Measurements from ENCODE around the gene MAFB.

The MAFB gene

DNA sequence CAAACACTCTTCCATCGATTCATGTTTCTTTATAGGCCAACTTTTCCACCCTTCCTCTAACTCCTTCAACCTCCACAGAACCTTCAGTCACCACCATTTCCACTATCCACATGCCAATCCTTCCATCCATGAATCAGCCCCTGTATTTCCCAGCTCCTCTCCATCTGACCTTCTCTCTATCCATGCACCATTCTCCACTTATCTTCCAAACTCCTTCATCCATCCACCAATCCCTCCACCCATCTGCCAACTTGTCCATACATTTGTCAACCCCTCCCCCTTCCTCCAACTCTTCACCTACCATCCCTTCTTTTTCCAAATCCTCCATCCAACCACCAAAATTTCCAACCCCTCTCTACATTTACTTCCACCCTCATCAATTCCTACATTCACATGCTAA, 49.9 kb downstream of the MAFB start:
- TF ChIP-seq, protein P1, sequence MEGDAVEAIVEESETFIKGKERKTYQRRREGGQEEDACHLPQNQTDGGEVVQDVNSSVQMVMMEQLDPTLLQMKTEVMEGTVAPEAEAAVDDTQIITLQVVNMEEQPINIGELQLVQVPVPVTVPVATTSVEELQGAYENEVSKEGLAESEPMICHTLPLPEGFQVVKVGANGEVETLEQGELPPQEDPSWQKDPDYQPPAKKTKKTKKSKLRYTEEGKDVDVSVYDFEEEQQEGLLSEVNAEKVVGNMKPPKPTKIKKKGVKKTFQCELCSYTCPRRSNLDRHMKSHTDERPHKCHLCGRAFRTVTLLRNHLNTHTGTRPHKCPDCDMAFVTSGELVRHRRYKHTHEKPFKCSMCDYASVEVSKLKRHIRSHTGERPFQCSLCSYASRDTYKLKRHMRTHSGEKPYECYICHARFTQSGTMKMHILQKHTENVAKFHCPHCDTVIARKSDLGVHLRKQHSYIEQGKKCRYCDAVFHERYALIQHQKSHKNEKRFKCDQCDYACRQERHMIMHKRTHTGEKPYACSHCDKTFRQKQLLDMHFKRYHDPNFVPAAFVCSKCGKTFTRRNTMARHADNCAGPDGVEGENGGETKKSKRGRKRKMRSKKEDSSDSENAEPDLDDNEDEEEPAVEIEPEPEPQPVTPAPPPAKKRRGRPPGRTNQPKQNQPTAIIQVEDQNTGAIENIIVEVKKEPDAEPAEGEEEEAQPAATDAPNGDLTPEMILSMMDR (IDR thresholded peaks at IDR 0.05; ENCODE audit: low read depth, low read length, missing control alignments) = no peak
- DNase-seq (ENCODE audit: extremely low read depth, low read depth) = no peak
- H3K4me3 ChIP-seq (replicated peaks; ENCODE audit: low read depth, low read length) = no peak overlapping the region

DNA sequence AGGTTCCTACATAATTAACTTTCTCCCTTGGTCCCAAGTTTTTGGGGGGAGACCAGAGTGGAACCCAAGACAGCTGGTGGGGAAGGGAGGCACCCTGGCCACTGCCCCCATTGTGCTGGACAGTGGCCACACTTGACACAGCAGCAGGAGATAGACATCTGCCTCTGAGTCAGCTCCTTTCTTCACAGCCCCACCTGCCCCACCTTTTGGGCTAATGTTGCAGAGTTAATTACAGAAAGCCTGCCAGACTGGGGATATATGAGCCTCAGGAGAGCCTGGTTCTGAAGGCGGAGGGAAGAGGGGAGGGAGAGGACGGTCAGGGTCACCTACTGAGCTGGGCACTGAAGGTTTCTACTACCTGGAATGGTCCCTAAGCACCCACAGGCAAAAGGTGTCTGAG, 50.6 kb downstream of the MAFB start:
- TF ChIP-seq, protein P1 (IDR thresholded peaks at IDR 0.05; ENCODE audit: low read depth, low read length, missing control alignments) = no peak
- no peak for DNase-seq (ENCODE audit: extremely low read depth, low read depth)
- no peak overlapping the region for H3K4me3 ChIP-seq (replicated peaks; ENCODE audit: low read depth, low read length)

DNA sequence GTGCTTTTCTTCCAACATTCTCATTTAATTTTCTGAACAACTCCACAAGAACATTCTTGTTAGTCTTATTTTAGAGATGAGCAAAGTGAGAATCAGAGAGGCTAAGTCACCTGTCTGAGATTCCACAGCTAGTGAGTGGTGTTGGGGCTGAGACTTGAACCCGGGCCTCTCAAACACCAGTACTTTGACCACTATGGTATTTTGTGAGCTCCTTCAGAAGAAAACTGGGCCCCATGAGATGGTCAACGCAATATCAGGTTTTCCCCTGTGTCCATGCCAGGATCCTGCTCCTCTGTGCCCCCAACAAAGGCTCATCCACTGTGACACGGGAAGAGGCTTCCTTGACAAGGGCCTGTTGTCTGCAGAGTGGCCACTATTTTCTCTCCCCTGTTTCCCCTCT, 51.9 kb downstream of the MAFB start:
- no peak overlapping the region for H3K4me3 ChIP-seq (replicated peaks; ENCODE audit: low read depth, low read length)
- no peak for DNase-seq (ENCODE audit: extremely low read depth, low read depth)
- TF ChIP-seq, protein P1 (IDR thresholded peaks at IDR 0.05; ENCODE audit: low read depth, low read length, missing control alignments) = no peak

DNA sequence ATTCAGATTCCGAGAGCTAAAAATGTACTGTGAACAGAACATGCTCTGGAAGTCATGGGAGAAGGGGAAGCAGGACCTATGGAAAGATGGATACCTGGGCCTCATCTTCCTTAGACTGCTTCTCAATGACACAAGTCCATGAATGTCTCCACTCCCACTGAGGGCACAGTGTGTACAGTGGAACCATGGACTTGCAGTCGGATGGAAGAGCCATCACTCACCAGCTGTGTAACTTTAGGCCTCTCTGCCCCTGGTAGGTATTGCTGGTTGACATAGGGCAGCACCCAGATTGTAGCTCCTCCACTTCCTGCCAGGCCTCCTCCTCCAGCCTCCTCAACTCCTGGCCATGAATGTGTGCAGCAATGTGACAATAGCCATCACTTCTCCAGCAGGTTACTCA, 52.5 kb downstream of the MAFB start:
- no peak for DNase-seq (ENCODE audit: extremely low read depth, low read depth)
- TF ChIP-seq, protein P1 (IDR thresholded peaks at IDR 0.05; ENCODE audit: low read depth, low read length, missing control alignments) = no peak
- no peak overlapping the region for H3K4me3 ChIP-seq (replicated peaks; ENCODE audit: low read depth, low read length)

DNA sequence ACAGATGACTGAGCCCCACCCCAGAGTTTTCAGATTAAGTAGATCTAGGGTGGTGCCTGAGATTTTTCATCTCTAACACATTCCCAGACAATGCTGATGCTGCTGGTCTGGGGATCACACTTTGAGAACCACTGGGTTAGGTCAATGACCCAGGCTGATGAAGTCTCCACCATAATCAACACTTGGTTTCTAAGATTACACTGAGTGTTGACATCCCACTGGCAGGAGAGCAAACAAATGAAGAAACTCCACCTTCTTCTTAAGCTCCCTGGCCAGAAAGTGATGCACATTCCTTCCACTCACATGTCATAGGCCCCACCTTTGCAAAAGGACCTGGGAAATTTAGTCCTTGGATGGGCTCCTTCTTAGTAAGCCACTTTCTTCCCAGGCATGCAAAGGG, 53.1 kb downstream of the MAFB start:
- no peak overlapping the region for H3K4me3 ChIP-seq (replicated peaks; ENCODE audit: low read depth, low read length)
- no peak for DNase-seq (ENCODE audit: extremely low read depth, low read depth)
- TF ChIP-seq, protein P1 (IDR thresholded peaks at IDR 0.05; ENCODE audit: low read depth, low read length, missing control alignments) = no peak

Measured in HFF-Myc (cell line).